GM10847 (cell line): ENCODE measurements around the gene HAPLN2.

Source experiments
- POLR2A ChIP-seq: IDR thresholded peaks from 2 replicates; pipeline ENCODE4 v1.6.1; 2011; ENCODE audit not compliant: insufficient read length; ENCODE audit errors: extremely low read depth

HAPLN2 gene

GRCh38 chr1:156673387-156674121 lies 54.3 kb downstream of the HAPLN2 start:
- TF ChIP-seq POLR2A, result no peak
